CD14-positive monocyte (primary cell): ENCODE data around the gene PET100. TPM values are rescaled to one million over a fixed set of nuclear protein-coding genes. Genes with fewer than 3 reads are reported as not detected.

Source experiments
- DNase-seq, 3 donors: peaks; one replicate each; pipeline ENCODE4 v3.0.0-alpha.2; 2011 to 2022
- H2AFZ ChIP-seq: 2 replicates; pipeline ENCODE4 v1.6.0; 2012; ENCODE audit warnings: mild to moderate bottlenecking, low read depth, low read length, inconsistent platforms; ENCODE audit not compliant: insufficient read depth, poor library complexity, severe bottlenecking
- H3K27ac ChIP-seq, 2 donors: 1 replicate in 1 of 2; 2 replicates in 1 of 2; pipeline ENCODE4 v1.5.1; 2012 to 2013; ENCODE audit warnings: low read length in 2 of 2, control low read depth in 1 of 2, inconsistent platforms in 1 of 2, low read depth in 1 of 2, mild to moderate bottlenecking in 1 of 2
- H3K27me3 ChIP-seq, 2 donors: one replicate each; pipeline versions ENCODE4 v1.6.0 to v1.6.1; 2011 to 2013; ENCODE audit warnings: low read length in 2 of 2; ENCODE audit not compliant: control insufficient read depth in 2 of 2, insufficient read depth in 2 of 2
- H3K36me3 ChIP-seq, 2 donors: replicated peaks in 1 of 2; 1 replicate in 1 of 2; 2 replicates in 1 of 2; pipeline versions ENCODE4 v1.5.1 to v1.6.1; 2012 to 2013; ENCODE audit warnings: low read length in 2 of 2, control low read depth in 1 of 2, inconsistent platforms in 1 of 2, mild to moderate bottlenecking in 1 of 2; ENCODE audit not compliant: insufficient read depth in 2 of 2, control insufficient read depth in 1 of 2
- H3K4me1 ChIP-seq, 2 donors: 1 replicate in 1 of 2; 2 replicates in 1 of 2; pipeline versions ENCODE4 v1.5.1 to v1.6.1; 2012 to 2013; ENCODE audit warnings: low read length in 2 of 2, control low read depth in 1 of 2, inconsistent platforms in 1 of 2, mild to moderate bottlenecking in 1 of 2, moderate library complexity in 1 of 2; ENCODE audit not compliant: insufficient read depth in 2 of 2, control insufficient read depth in 1 of 2
- H3K4me2 ChIP-seq: replicated peaks from 2 replicates; pipeline ENCODE3; 2012; ENCODE audit warnings: low read length, moderate library complexity, mild to moderate bottlenecking; ENCODE audit not compliant: poor library complexity, severe bottlenecking; ENCODE audit errors: extremely low read depth
- H3K4me3 ChIP-seq, 3 experiments: fragments of 200-600 bp in 1 of 3; sonication (generic) in 1 of 3; replicated peaks in 1 of 3; 1 replicate in 2 of 3; 2 replicates in 1 of 3; pipeline ENCODE4 v1.5.1; 2011 to 2013; ENCODE audit warnings: low read length in 3 of 3, mild to moderate bottlenecking in 3 of 3, control low read depth in 2 of 3, low read depth in 2 of 3, inconsistent platforms in 1 of 3, moderate library complexity in 1 of 3
- H3K79me2 ChIP-seq: 2 replicates; pipeline ENCODE4 v1.6.0; 2012; ENCODE audit warnings: mild to moderate bottlenecking, control low read depth, inconsistent platforms, low read length, moderate library complexity; ENCODE audit not compliant: insufficient read depth
- H3K9ac ChIP-seq: 2 replicates; pipeline ENCODE4 v1.6.0; 2017; ENCODE audit warnings: low read length, mild to moderate bottlenecking; ENCODE audit not compliant: insufficient read depth, poor library complexity, severe bottlenecking
- H3K9me3 ChIP-seq, 2 donors: replicated peaks in 1 of 2; 1 replicate in 1 of 2; 2 replicates in 1 of 2; pipeline versions ENCODE4 v1.5.1 to v1.6.1; 2012 to 2013; ENCODE audit warnings: low read length in 2 of 2, control low read depth in 1 of 2; ENCODE audit not compliant: control insufficient read depth in 1 of 2, insufficient read depth in 1 of 2
- H4K20me1 ChIP-seq: 2 replicates; pipeline ENCODE4 v1.6.0; 2012; ENCODE audit warnings: mild to moderate bottlenecking, low read length, control low read depth, moderate library complexity; ENCODE audit not compliant: insufficient read depth
- H3K27ac Mint-ChIP-seq, 7 donors: one replicate each; pipeline ENCODE4 v1.8.0; 2020; ENCODE audit warnings: mild to moderate bottlenecking in 7 of 7, mixed read lengths in 7 of 7, moderate library complexity in 6 of 7, inconsistent platforms in 2 of 7
- H3K27me3 Mint-ChIP-seq, 3 donors: one replicate each; pipeline ENCODE4 v1.8.0; 2021 to 2022; ENCODE audit warnings: low read depth in 3 of 3, mild to moderate bottlenecking in 3 of 3, mixed read lengths in 3 of 3, moderate library complexity in 3 of 3, inconsistent platforms in 1 of 3
- H3K36me3 Mint-ChIP-seq, 2 donors: one replicate each; pipeline ENCODE4 v1.8.0; 2020; ENCODE audit warnings: mixed read lengths in 2 of 2, inconsistent platforms in 1 of 2, mild to moderate bottlenecking in 1 of 2
- H3K4me1 Mint-ChIP-seq: one replicate; pipeline ENCODE4 v1.8.0; 2020; ENCODE audit warnings: mild to moderate bottlenecking, mixed read lengths
- H3K4me3 Mint-ChIP-seq, 2 donors: one replicate each; pipeline ENCODE4 v1.8.0; 2020; ENCODE audit warnings: mild to moderate bottlenecking in 2 of 2, mixed read lengths in 2 of 2, moderate library complexity in 1 of 2
- H3K9me3 Mint-ChIP-seq, 7 donors: one replicate each; pipeline ENCODE4 v1.8.0; 2020 to 2022; ENCODE audit warnings: mixed read lengths in 7 of 7, mild to moderate bottlenecking in 6 of 7, moderate library complexity in 6 of 7, inconsistent platforms in 2 of 7
- WGBS: methylation state at CpG from one replicate; pipeline ENCODE4 v1.1.5; 2013; ENCODE audit warnings: missing lambda C conversion rate; ENCODE audit not compliant: insufficient coverage; 5-methylcytosine and 5-hydroxymethylcytosine counted together
- intact Hi-C, 2 donors: fragments of 100-400 bp; cut with micrococcal nuclease; formaldehyde crosslinking; loops; one replicate each; pipeline versions ENCODE4 v1.15.0 to v1.15.1; 2023
- polyA plus RNA-seq, 3 donors: library from polyadenylated mRNA; depleted of rRNA in 1 of 3; unstranded in 2 of 3; stranded (reverse) in 1 of 3; fragments of 300-500 nt in 2 of 3; fragments of >200 nt in 1 of 3; fragmentation: Illumina TruSeq in 2 of 3; gene quantifications; 1 replicate in 2 of 3; 2 replicates in 1 of 3; pipeline ENCODE4 v1.2.3, GENCODE V29; 2012 to 2021
- TF ChIP-seq, protein P1 (sequence below): fragments of 200-600 bp; IDR thresholded peaks from one replicate; pipeline ENCODE4 v1.8.0; 2022; ENCODE audit warnings: antibody characterized with exemption, mild to moderate bottlenecking

The PET100 gene
- polyA plus RNA-seq, 3 donors, result 64.6 to 386 (median 300) TPM

DNA sequence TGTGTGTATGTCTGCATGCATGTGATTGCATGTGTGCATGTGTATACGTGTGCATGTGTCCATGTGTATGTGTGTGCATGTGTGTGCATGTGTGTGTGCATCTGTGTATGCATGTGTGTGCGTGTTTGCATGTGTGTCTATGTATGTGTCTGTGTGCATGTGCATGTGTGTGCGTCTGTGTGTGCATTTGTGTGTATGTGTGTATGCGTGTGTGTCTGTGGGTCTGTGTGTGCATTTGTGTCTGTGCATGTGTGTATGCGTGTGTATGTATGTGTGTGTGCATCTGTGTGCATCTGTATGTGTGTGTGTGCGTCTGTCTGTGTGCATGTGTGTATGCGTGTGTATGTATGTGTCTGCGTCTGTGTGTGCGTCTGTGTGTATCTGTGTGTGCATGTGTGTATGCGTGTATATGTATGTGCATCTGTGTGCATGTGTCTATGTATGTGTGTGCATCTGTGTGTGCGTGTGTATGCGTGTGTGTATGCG lies 10.3 kb downstream of the PET100 start:
- intact Hi-C loops, result loop anchor here (5.0 to 10.0 kb wide), 3 partner anchors 37 to 265 kb away; partner anchors contain the start of genes MAP2K7 (in 1 of the 2), MCEMP1 (in 1 of the 2) and TRAPPC5 (in 1 of the 2)
- peaks cover 71% of the 10 kb centered on the region for H4K20me1 ChIP-seq
- peaks cover 43 to 61% of the 10 kb centered on the region in 2 donors for H3K36me3 Mint-ChIP-seq
- DNase-seq, result no peak
- peaks cover 0 to 2% (median 0%) of the 10 kb centered on the region in 7 donors for H3K9me3 Mint-ChIP-seq
- H3K27me3 Mint-ChIP-seq, result peaks cover 0 to 2% (median 1%) of the 10 kb centered on the region in 3 donors
- H3K36me3 ChIP-seq, result peaks cover 41 to 57% of the 10 kb centered on the region in 2 donors
- no peaks in the 10 kb centered on the region for H3K27me3 ChIP-seq
- H3K9ac ChIP-seq, result no peak overlapping the region
- H3K79me2 ChIP-seq, result peaks cover 80% of the 10 kb centered on the region
- 98% methylated on average over 13 of the region's 13 CpGs for WGBS
- H3K27ac ChIP-seq, result no peak overlapping the region
- H3K4me1 ChIP-seq, result peaks cover 56 to 72% of the 10 kb centered on the region in 2 donors
- H3K9me3 ChIP-seq, result no peaks in the 10 kb centered on the region
- no peak overlapping the region for H3K4me2 ChIP-seq
- H2AFZ ChIP-seq, result no peak overlapping the region
- TF ChIP-seq, protein P1, sequence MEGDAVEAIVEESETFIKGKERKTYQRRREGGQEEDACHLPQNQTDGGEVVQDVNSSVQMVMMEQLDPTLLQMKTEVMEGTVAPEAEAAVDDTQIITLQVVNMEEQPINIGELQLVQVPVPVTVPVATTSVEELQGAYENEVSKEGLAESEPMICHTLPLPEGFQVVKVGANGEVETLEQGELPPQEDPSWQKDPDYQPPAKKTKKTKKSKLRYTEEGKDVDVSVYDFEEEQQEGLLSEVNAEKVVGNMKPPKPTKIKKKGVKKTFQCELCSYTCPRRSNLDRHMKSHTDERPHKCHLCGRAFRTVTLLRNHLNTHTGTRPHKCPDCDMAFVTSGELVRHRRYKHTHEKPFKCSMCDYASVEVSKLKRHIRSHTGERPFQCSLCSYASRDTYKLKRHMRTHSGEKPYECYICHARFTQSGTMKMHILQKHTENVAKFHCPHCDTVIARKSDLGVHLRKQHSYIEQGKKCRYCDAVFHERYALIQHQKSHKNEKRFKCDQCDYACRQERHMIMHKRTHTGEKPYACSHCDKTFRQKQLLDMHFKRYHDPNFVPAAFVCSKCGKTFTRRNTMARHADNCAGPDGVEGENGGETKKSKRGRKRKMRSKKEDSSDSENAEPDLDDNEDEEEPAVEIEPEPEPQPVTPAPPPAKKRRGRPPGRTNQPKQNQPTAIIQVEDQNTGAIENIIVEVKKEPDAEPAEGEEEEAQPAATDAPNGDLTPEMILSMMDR, result no peak
- peaks cover 64% of the 10 kb centered on the region for H3K4me1 Mint-ChIP-seq
- H3K27ac Mint-ChIP-seq, result no peak overlapping the region
- no peak overlapping the region for H3K4me3 ChIP-seq
- H3K4me3 Mint-ChIP-seq, result no peak overlapping the region

DNA sequence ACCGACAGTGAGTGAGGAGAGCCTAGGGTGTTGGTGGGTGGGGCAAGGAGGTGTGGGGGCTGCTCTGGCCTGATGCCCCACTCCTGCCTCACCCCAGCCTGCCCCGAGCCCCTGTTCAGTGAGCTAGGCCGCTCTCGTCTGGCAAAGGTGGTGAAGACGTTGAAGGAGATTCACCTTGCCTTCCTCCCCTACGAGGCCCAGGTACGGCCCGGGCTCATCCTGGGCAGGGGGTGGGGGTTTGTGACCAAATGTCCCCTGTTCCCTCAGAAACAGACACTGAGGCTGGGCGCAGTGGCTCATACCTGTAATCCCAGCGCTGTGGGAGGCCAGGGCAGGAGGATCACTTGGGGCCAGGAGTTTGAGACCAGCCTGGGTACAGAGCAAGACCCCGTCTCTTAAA lies 11.2 kb downstream of the PET100 start:
- H3K4me1 Mint-ChIP-seq, result peaks cover 66% of the 10 kb centered on the region
- DNase-seq, result no peak
- no peak overlapping the region for H3K4me2 ChIP-seq
- H3K36me3 Mint-ChIP-seq, result peaks cover 46 to 68% of the 10 kb centered on the region in 2 donors
- H3K4me1 ChIP-seq, result peaks cover 65 to 80% of the 10 kb centered on the region in 2 donors
- 100% methylated on average over 5 of the region's 11 CpGs for WGBS
- no peak overlapping the region for H3K9ac ChIP-seq
- H3K79me2 ChIP-seq, result peaks cover 89% of the 10 kb centered on the region
- no peak overlapping the region for H3K27ac ChIP-seq
- H3K27me3 Mint-ChIP-seq, result peaks cover 0 to 1% (median 0%) of the 10 kb centered on the region in 3 donors
- H3K27me3 ChIP-seq, result no peaks in the 10 kb centered on the region
- H3K4me3 Mint-ChIP-seq, result no peak overlapping the region
- no peak overlapping the region for H2AFZ ChIP-seq
- H3K27ac Mint-ChIP-seq, result no peak overlapping the region
- H3K9me3 Mint-ChIP-seq, result peaks cover 0 to 2% (median 0%) of the 10 kb centered on the region in 7 donors
- no peaks in the 10 kb centered on the region for H3K9me3 ChIP-seq
- H3K36me3 ChIP-seq, result peaks cover 41 to 60% of the 10 kb centered on the region in 2 donors
- peaks cover 76% of the 10 kb centered on the region for H4K20me1 ChIP-seq
- TF ChIP-seq, protein P1, result no peak
- intact Hi-C loops, result no loop called here
- H3K4me3 ChIP-seq, result no peak overlapping the region
